ENCODE data around the gene SPTBN1. TPM values are rescaled to one million over a fixed set of nuclear protein-coding genes. Genes with fewer than 3 reads are reported as not detected.

The SPTBN1 gene
- total RNA-seq, 2 donors from 2014 or later = 117 to 135 TPM

DNA sequence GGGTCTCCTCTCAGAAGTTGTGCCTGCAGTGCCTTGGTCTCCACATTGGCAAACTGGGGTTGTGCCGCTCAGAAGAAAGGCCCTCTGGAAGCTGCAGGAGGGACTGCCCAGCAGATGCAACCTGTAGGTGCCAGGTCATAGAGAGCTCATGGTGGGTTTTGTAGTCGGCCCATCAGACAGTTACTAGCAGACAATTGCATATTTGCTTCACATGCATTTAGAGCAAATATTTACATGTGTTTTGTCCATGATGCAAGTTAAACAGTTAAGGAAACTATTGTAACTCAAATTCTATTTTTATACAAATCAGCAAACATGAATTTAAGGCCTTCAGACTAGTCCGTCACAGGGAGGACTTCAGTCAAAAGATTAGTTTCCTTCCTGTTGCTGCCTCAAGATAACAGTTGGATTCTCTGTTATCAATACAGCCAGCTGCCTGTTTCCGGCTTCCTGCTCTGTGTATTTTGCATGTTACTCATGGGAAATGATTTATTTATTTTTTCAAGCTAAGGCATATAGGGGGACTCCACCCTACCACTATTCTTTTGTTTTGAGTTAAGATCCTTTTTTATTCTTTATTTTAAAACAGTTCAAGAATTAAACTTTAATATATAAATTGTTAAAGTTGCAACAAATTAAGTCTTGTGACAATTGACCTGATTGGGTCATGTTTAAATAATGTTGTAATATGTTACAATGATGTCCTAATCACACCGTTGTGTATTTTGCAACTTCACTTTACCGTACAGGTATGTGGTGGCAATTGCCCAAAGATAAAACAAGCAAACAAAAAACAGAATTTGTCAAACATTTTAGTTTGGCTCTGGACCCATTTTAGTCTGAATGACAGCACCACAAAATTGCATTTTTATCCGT, 133.5 kb downstream of the SPTBN1 start:
- Mint-ChIP-seq H3K27ac (peak overlapping the region; percentile 89 to 96), H3K36me3 (peaks cover 0 to 6% of the 10 kb centered on the region in 2 donors), H3K9me3 (no peaks in the 10 kb centered on the region)
- no peak for DNase-seq (ENCODE audit: low spot score in 2 of 2)
- peak; percentile 51 to 59 for ATAC-seq

DNA sequence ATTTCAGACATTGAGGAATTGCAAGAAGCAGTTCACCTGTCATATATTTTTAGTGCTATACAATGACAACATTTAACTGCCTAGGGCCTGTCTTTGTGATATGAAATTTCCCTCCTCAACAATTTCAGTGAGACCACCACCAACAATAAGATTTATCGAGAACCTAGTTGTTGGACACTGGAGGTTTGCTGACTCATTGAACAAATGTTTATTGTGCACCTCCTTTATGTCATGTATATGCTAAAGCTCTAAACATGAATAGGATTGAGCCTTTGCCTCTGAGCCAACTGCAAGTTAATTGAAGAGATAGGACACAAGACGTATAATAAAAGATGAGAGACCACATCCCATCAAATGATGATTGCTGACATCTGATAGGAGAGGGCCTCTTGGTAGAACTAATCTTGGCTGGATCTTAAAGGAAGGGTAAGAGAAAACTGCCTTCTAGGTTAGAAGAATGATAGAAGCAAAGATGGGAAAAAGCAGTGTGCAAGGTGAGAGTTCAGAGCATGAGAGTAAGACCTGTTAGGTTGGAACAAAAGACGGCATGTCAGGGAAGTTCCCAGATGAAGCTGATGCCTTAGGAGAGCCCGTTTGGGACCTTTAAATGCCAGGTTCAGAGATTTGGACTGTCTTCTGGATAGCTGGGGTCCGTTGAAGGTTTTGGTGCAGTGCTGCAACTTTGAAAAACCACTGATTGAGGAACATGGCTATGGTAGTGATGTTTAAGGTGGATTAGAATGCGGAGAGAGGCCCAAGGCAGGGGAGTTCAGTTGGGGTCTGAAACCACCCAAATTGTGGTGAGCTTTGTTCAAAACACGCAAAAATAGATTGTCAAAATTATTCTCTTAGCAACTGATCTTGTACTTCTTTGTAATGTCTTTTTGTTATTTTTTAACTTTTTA, 134.3 kb downstream of the SPTBN1 start:
- H3K9me3 Mint-ChIP-seq = no peaks in the 10 kb centered on the region
- ATAC-seq (no peak), DNase-seq (ENCODE audit: low spot score in 2 of 2) (no peak)

DNA sequence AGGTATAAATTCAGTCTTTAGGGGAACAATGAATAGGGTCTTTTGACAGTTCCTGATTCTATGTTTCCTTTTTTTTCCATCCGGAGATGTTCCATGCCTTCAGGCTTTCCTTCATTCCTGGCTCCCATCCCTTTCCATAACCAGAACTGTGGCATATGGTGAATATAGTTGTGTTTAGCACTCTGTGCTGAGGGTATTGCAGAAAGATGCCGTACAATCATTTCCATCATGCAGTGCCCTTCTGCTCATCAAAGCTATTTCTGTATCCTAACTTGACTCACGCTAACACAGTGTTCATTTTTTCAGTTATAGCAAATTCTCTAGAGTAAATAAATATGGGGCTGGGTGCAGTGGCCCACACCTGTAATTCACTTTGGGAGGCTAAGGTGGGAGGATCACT, 135.4 kb downstream of the SPTBN1 start:
- Mint-ChIP-seq H3K36me3 (peaks cover 0 to 22% of the 10 kb centered on the region in 2 donors), H3K27ac (peak overlapping the region in 1 of 2 donors; percentile 77)
- peak; percentile 39 to 57 for ATAC-seq

More for the DNA sequence above, 134.3 kb downstream of the SPTBN1 start:
- Mint-ChIP-seq H3K27ac (peak overlapping the region; percentile 77 to 86), H3K36me3 (peaks cover 0 to 11% of the 10 kb centered on the region in 2 donors)

DNA sequence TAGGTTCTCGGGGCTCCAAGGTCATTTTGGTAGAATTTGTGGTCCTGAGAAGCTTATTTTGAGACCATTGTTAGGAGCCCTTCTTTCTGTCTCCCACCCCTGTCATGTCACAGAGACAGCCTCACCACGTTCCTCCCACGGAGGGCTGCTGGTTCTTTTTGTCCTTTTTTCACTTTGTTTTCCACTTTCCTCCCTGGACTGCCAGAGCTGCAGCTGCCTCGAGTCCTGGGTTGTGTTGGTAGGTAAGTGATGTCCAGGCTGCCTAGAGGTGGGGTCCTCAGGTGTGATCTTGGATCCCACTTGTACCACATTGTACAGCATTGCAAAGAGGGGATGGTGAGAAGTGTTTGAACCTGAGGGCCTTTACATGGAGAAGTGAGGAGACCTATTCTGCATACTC, 137.1 kb downstream of the SPTBN1 start:
- H3K36me3 Mint-ChIP-seq = peaks cover 0 to 23% of the 10 kb centered on the region in 2 donors
- ATAC-seq (no peak), DNase-seq (ENCODE audit: low spot score in 2 of 2) (no peak)
- H3K27ac Mint-ChIP-seq = peak overlapping the region in 1 of 2 donors; percentile 40
- H3K9me3 Mint-ChIP-seq = no peaks in the 10 kb centered on the region

More for the DNA sequence above, 135.4 kb downstream of the SPTBN1 start:
- no peaks in the 10 kb centered on the region for H3K9me3 Mint-ChIP-seq
- no peak for DNase-seq (ENCODE audit: low spot score in 2 of 2)

DNA sequence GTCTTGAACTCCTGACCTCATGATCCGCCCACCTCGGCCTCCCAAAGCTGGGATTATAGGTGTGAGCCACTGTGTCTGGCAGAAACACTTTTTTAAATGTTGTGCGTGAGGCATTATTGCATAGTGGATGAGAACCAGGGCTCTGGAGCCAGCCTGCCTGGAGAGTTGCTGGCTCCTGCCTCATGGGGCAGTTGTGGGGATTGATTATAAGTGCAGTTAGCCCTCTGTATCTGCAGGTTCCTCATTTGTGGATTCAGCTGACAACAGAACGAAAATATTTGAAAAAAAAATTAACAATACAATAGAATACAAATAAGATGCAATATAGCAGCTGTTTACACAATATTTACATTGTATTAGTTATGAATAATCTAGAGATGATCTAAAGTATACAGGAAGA, 137.9 kb downstream of the SPTBN1 start:
- Mint-ChIP-seq H3K27ac (no peak overlapping the region), H3K36me3 (peaks cover 2 to 31% of the 10 kb centered on the region in 2 donors), H3K9me3 (no peaks in the 10 kb centered on the region)
- DNase-seq (ENCODE audit: low spot score in 2 of 2) (no peak), ATAC-seq (no peak)

DNA sequence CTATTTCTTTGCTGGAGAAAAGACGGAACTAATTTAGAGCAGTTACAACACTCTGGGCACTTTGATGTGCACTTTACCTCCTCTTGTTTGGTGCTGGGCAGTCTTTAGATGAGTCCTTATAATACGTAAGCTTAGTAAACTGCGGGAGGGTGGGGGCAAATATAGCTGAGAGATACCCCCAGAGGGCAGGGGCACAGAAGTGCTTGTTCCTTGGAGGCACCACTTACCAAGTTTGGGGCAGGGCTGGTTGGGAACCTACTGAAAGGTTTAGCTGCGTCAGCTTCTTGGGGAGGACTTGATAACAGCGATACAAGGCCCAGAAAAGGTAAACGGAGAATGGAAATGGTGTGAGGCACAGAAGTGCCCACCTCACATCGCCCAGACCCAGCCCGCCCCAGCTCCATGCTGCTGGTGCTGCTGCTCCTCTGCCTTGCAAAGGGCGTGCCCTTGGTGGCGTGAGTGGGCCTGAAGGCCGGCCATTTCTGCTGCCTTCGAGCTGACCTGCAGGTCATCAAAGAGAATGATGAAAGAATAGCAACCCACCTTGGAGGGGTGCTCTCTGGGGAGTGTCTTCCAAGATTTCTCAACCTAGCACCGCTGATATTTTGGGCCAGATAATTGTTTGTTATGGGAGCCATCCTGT, 139.2 kb downstream of the SPTBN1 start:
- Mint-ChIP-seq H3K9me3 (no peaks in the 10 kb centered on the region), H3K36me3 (peaks cover 5 to 43% of the 10 kb centered on the region in 2 donors), H3K27ac (peak overlapping the region; percentile 93 to 97)
- no peak for DNase-seq (ENCODE audit: low spot score in 2 of 2)
- ATAC-seq = no peak

DNA sequence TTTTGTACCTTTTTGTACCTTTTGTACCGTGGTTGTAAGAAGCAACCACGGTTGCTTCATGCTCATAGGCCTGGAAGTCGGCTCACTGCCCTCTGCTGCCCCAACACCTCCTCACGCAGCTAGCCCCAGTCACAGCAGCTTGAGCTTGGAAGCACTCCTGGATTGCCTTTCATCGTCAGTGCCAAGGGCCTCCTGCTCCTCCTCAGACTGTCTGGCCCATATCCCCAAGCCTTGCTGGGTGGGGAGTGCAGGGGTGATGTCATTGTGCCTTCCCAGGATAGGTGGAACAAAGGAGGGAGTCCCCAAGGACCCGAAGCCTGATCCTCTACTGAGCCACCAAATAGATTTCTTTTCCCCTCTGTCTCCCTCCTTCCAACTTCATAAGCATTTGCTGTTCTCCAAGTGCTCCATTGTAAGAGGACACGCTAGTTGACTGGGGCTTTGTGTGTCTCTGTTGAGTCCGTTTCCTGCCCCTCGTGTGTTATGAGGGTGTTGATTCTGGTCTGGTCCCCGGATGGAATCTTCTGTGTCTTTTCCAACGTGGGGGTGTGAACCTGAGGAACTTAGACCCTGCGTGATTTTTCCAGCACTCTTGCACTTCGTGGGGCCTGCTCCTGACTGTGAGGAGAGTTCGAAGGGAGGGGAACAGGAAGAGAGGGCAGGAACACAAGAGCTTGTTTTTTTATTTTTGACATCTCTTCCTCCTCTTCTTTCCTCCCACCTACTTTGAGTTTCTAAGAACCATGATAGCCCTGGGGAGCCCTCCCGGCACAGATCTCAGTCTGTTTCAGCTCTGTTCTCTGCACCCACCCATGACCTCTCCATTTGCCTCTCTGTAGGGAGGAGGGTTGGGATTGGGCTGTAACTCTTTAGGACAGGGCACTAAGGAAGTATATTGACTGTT, 140.1 kb downstream of the SPTBN1 start:
- H3K36me3 Mint-ChIP-seq = peaks cover 5 to 46% of the 10 kb centered on the region in 2 donors
- DNase-seq (ENCODE audit: low spot score in 2 of 2) (no peak), ATAC-seq (peak; percentile 21 to 28)
- no peaks in the 10 kb centered on the region for H3K9me3 Mint-ChIP-seq
- H3K27ac Mint-ChIP-seq = peak overlapping the region; percentile 93 to 97

DNA sequence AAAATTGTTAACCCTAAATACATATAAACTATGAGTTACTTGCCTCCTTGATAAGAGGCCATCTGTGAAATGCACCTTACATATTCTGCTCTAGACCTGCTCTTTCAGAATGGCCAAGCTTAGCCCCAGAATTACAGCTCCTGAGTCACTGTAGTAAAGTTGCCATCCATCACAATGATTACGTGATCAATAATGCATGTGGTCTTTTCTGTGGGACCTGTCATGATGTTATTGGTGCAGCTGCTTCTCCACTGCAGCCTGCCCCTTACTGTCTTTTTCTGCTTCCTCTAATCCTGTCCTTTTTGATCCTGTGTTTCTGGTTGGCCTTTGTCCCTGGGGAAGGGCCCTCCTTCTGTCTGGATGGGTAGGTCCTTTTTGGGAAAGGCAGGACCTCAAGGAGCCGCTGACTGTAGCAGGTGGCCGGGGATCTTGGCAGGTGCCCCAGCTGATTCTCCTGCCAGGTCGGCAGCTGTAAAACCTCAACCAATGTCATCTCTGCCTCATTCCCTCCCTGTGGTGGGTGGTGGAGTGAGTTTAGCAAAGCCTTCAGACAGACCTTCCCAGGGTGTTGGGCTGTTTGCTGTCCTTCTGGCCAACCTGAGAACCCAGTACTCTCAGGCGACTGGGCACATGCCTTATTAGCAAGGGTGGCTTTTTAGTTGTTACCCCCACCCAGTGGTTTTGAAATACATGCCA, 141.2 kb downstream of the SPTBN1 start:
- Mint-ChIP-seq H3K36me3 (peaks cover 5 to 46% of the 10 kb centered on the region in 2 donors), H3K9me3 (no peaks in the 10 kb centered on the region), H3K27ac (peak overlapping the region; percentile 93 to 97)
- no peak for DNase-seq (ENCODE audit: low spot score in 2 of 2)
- ATAC-seq = peak; percentile 71 to 72

DNA sequence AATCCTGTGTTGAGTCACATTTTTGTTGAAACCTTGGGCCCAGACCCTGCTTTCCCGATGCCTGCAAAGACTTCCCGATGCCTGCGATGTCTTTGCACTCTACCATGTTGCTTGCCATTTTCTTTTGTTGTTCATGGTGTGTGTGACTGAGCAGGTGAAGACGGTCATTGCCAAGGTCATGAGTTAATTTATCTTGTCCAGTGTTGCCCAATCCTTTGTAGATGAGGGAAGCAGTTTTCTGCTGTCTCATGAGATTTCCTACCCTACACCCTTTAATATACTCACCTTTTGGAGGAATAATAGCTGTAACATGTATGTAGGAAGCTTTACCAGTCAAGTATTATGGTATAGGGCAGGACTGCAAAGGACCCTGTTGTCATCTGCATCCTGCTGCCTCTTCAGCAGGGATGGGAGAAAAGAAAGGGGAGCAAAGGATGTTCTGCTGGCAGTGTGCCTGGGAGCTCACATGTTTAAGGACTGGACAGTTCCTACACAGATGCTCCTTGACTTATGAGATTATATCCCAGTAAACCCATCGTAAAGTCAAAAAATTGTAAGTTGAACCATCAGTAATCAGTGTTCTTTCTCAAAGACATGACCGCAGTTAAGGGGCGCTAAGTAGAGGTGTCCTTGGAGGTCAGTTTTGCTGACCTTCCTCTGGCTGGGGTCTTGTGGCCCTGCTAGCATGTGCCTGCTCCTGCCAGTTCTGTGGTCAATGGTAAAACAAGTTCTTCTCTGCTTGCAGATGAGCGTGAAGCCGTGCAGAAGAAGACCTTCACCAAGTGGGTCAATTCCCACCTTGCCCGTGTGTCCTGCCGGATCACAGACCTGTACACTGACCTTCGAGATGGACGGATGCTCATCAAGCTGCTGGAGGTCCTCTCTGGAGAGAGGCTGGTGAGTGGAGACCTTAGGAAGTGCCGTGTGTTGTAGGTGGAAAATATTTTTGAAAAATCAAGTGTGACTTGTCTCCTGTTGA, 142.5 kb downstream of the SPTBN1 start:
- no peaks in the 10 kb centered on the region for H3K9me3 Mint-ChIP-seq
- no peak for DNase-seq (ENCODE audit: low spot score in 2 of 2)
- ATAC-seq = no peak
- peak overlapping the region in 1 of 2 donors; percentile 93 for H3K27ac Mint-ChIP-seq
- peaks cover 5 to 41% of the 10 kb centered on the region in 2 donors for H3K36me3 Mint-ChIP-seq

DNA sequence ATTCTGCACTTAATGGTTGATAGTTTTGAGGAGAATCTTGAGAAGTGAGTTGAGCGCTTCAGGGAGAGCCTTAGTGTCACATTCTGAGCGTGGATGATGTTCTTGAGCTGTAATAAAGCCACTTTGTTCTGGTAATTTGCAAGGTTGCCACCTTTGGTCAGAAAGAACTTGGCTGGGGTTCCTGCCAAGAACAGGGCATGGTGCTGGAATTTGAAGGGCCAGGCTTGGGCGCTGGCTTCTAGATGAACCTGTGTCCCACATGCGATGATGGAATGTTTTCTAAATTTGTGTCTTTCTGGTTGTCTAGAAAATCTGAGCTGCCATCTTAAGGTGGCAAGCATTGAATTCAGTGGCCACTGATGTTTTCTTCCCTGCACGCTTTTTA, 143.2 kb downstream of the SPTBN1 start:
- ATAC-seq (no peak), DNase-seq (ENCODE audit: low spot score in 2 of 2) (no peak)
- Mint-ChIP-seq H3K36me3 (peaks cover 5 to 40% of the 10 kb centered on the region in 2 donors), H3K9me3 (no peaks in the 10 kb centered on the region), H3K27ac (peak overlapping the region in 1 of 2 donors; percentile 93)

DNA sequence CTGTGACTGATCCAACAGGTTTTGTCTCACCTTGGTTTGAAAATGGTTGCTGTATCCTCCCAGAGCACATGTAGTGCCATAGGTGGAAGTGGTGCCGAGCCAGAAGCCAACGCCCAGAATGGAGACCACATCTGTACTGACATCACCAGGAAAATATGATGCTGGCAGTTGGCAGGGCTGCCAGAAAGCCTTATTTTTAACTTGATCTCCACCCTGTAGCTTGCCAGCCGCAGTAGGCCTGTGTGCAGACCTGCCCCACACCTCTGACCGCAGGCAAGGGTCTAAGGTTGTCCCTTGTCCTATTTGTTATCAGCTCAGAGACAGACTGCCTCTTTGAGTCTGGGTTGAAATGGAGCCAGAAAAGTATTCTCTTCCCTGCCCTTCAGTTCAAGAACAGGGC, 143.8 kb downstream of the SPTBN1 start:
- ATAC-seq = peak in 1 of 2 donors; percentile 38
- no peak for DNase-seq (ENCODE audit: low spot score in 2 of 2)
- Mint-ChIP-seq H3K9me3 (no peaks in the 10 kb centered on the region), H3K36me3 (peaks cover 5 to 40% of the 10 kb centered on the region in 2 donors), H3K27ac (peak overlapping the region; percentile 77 to 93)

DNA sequence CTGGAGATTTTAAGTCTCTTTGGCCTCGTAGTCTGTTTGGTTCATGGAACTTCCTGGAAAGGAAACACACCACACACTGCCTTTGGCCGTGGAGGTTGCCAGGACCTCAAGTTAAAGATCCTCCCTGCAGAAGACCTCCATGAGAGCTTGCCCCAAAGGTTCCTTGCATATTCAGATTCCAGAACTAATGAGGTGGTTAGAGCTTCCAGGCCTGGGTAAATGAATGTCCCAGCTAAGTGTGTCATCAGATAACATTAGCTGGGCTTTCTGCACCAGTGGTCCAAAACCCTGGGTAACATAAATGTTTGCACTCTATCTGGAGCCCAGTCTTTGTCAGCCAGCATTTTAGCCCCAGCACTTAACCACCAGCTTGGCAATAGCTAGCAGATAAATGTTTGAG, 145.2 kb downstream of the SPTBN1 start:
- DNase-seq (ENCODE audit: low spot score in 2 of 2) (no peak), ATAC-seq (no peak)
- no peaks in the 10 kb centered on the region for H3K9me3 Mint-ChIP-seq
- peak overlapping the region; percentile 55 to 84 for H3K27ac Mint-ChIP-seq
- peaks cover 5 to 26% of the 10 kb centered on the region in 2 donors for H3K36me3 Mint-ChIP-seq

DNA sequence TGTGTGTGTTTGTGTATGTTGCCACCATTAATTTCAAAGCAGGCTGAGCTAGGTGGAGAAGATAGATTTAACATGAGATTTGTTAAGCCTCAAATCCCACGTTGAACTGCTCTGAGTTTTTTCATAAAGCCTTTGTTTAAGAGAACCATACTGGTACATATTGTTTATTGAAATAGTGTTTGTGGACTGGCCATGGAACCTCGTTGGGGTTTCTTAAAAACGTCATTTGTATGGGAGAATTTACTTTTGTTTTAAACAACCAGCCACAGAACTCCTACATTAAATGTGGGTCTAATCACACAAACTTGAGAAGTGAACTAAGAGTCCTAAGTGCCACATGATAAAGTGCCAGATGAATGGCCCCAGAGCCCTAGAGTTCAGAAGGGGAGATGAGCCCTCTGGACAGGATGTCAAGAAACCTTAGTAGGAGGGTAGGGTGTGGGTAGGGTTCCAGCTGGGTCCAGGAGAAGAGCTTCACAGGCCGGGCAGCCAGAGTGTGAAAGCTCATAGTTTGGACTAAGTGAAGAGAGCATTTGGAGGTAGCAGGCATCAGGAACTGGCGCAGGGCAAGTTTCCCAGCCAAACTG, 146.7 kb downstream of the SPTBN1 start:
- no peak for DNase-seq (ENCODE audit: low spot score in 2 of 2)
- Mint-ChIP-seq H3K27ac (peak overlapping the region; percentile 41 to 84), H3K36me3 (peaks cover 5 to 24% of the 10 kb centered on the region in 2 donors), H3K9me3 (no peaks in the 10 kb centered on the region)
- no peak for ATAC-seq

DNA sequence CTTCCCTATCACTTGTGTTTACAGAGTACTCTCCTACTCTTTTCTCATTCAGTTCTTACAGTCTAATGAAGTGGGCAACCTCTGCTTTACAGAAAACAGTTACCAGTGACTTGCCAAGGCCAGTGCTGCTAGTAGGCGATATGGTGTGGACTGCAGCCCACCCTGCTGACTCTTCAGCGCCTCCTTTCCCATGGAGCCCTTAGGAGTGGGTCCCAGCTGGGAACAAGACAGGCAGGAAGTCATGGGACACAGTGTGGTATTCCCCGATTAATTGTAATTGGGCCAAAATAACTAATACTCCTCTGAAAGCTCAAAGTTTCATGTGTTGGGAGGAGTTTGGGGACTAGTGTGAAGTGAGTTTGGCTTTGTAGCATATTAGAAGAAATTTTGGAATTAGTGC, 147.2 kb downstream of the SPTBN1 start:
- H3K27ac Mint-ChIP-seq = peak overlapping the region; percentile 63 to 84
- peaks cover 0 to 5% of the 10 kb centered on the region in 2 donors for H3K9me3 Mint-ChIP-seq
- DNase-seq (ENCODE audit: low spot score in 2 of 2) (no peak), ATAC-seq (no peak)
- H3K36me3 Mint-ChIP-seq = peaks cover 5 to 28% of the 10 kb centered on the region in 2 donors
